ENCODE data around the gene POLR1B. TPM values are rescaled to one million over a fixed set of nuclear protein-coding genes. Genes with fewer than 3 reads are reported as not detected.

POLR1B gene
- total RNA-seq, 1 experiment from 2014 or later = 42.2 TPM

DNA sequence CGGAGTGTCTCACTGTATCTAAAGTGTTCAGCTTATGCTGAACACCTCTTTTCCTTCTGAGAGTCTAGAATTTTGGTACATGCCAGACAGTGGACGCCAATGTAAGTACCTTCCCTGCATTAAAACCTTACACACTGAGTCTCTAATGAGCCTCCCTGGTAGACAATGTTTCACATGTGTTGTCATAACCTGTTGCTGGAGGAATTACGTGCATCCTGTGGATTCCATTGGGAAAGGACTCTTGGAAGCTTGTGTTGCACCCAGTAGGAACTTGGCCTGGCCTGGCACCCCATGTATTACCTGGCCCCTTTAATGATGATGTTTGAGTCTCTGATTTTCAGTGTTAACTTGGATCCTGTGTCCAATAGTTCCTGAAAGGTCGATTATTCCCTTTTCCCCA is 62.7 kb downstream of the POLR1B start:
- no TSS peak for BruUV-seq (replicated peaks)
- no peak for DNase-seq
- Histone ChIP-seq H3K27me3 (replicated peaks; ENCODE audit: control insufficient read depth, insufficient read depth, low read length) (no peaks in the 10 kb centered on the region), H3K4me1 (peaks cover 3% of the 10 kb centered on the region; the same call in 1 of the 2 replicates), H3K9me3 (no peaks in the 10 kb centered on the region), H3K36me3 (ENCODE audit: control insufficient read depth, insufficient read depth, low read length) (no peaks in the 10 kb centered on the region; the same call in 1 of the 2 replicates), H3K4me3 (ENCODE audit: low read depth, low read length) (no peak overlapping the region)
- Mint-ChIP-seq H3K9me3 (ENCODE audit: unreplicated experiment) (no peaks in the 10 kb centered on the region), H3K36me3 (ENCODE audit: insufficient read depth, unreplicated experiment) (no peaks in the 10 kb centered on the region), H3K27me3 (ENCODE audit: insufficient read depth, unreplicated experiment) (no peaks in the 10 kb centered on the region), H3K27ac (ENCODE audit: unreplicated experiment) (no peak overlapping the region), H3K4me3 (ENCODE audit: unreplicated experiment) (no peak overlapping the region), H3K4me1 (ENCODE audit: low read depth, unreplicated experiment) (peaks cover 10% of the 10 kb centered on the region)
- POLR2A ChIA-PET = no interaction called here
- intact Hi-C loops (cut with micrococcal nuclease; ENCODE audit: unreplicated experiment) = no loop called here
- TF ChIP-seq, protein P1, sequence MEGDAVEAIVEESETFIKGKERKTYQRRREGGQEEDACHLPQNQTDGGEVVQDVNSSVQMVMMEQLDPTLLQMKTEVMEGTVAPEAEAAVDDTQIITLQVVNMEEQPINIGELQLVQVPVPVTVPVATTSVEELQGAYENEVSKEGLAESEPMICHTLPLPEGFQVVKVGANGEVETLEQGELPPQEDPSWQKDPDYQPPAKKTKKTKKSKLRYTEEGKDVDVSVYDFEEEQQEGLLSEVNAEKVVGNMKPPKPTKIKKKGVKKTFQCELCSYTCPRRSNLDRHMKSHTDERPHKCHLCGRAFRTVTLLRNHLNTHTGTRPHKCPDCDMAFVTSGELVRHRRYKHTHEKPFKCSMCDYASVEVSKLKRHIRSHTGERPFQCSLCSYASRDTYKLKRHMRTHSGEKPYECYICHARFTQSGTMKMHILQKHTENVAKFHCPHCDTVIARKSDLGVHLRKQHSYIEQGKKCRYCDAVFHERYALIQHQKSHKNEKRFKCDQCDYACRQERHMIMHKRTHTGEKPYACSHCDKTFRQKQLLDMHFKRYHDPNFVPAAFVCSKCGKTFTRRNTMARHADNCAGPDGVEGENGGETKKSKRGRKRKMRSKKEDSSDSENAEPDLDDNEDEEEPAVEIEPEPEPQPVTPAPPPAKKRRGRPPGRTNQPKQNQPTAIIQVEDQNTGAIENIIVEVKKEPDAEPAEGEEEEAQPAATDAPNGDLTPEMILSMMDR (IDR thresholded peaks at IDR 0.05; ENCODE audit: insufficient read depth in 1 of 2, low read depth in 1 of 2, low read length in 1 of 2, severe bottlenecking in 1 of 2, unreplicated experiment in 1 of 2) = no peak
- CTCF ChIA-PET = no interaction called here

DNA sequence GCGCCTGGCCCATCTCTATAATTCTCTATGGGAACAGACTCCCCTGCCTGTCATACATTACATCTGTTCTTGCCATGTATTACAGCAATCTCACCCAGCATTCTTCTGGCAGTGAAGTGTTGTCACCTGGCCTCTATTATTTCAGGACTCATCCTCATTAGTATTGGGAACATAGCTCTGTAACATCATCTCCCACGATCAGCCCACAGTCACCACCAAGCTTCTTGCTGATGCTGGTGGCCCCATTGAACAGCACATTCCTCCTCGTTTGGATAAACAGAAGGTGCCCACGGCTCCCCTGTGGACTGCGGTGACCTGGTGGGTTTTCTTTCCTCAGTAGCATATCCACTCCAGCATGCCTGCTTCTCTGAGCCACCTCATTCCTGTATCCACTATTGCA is 63.7 kb downstream of the POLR1B start:
- ChIA-PET CTCF (interaction anchor here (0.6 kb wide), 1 partner anchor 314 kb away, joined by 3 read pairs; no protein-coding TSS in a partner anchor), POLR2A (no interaction called here)
- BruUV-seq (replicated peaks) = no TSS peak
- Histone ChIP-seq H3K9me3 (no peaks in the 10 kb centered on the region), H3K36me3 (ENCODE audit: control insufficient read depth, insufficient read depth, low read length) (no peaks in the 10 kb centered on the region; the same call in 1 of the 2 replicates), H3K4me3 (ENCODE audit: low read depth, low read length) (no peak overlapping the region), H3K27me3 (replicated peaks; ENCODE audit: control insufficient read depth, insufficient read depth, low read length) (no peaks in the 10 kb centered on the region), H3K4me1 (no peaks in the 10 kb centered on the region)
- intact Hi-C loops (cut with micrococcal nuclease; ENCODE audit: unreplicated experiment) = no loop called here
- H3K4me3 Mint-ChIP-seq (ENCODE audit: unreplicated experiment) = no peak overlapping the region
- H3K27me3 Mint-ChIP-seq (ENCODE audit: insufficient read depth, unreplicated experiment) = no peaks in the 10 kb centered on the region
- no peak for DNase-seq
- no peak overlapping the region for H3K27ac Mint-ChIP-seq (ENCODE audit: unreplicated experiment)
- no peaks in the 10 kb centered on the region for H3K9me3 Mint-ChIP-seq (ENCODE audit: unreplicated experiment)
- peaks cover 5% of the 10 kb centered on the region for H3K4me1 Mint-ChIP-seq (ENCODE audit: low read depth, unreplicated experiment)
- no peaks in the 10 kb centered on the region for H3K36me3 Mint-ChIP-seq (ENCODE audit: insufficient read depth, unreplicated experiment)
- TF ChIP-seq, protein P1 (IDR thresholded peaks at IDR 0.05; ENCODE audit: insufficient read depth in 1 of 2, low read depth in 1 of 2, low read length in 1 of 2, severe bottlenecking in 1 of 2, unreplicated experiment in 1 of 2) = no peak

DNA sequence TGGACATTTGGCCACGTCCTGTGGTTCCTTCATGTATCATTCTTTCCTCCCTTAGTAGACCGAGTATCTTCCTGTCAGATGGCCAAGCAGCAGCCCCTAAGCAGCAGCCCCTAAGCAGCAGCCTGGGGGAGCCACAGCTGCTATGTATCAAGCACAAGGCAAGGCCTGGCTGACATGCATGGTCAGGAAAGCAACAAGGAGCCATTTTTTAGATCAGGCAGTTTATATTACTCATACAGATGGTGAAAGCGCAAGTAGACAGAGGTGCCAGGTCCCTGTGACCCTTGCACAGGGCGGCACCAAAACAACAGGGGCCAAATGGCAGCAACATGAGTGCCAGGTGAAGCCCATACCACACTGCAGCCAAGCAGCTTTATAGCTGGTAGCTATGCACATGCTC is 64.3 kb downstream of the POLR1B start:
- Histone ChIP-seq H3K4me1 (no peaks in the 10 kb centered on the region), H3K9me3 (no peaks in the 10 kb centered on the region), H3K36me3 (ENCODE audit: control insufficient read depth, insufficient read depth, low read length) (no peaks in the 10 kb centered on the region; the same call in 1 of the 2 replicates), H3K4me3 (ENCODE audit: low read depth, low read length) (no peak overlapping the region), H3K27me3 (replicated peaks; ENCODE audit: control insufficient read depth, insufficient read depth, low read length) (no peaks in the 10 kb centered on the region)
- H3K4me1 Mint-ChIP-seq (ENCODE audit: low read depth, unreplicated experiment) = peaks cover 1% of the 10 kb centered on the region
- intact Hi-C loops (cut with micrococcal nuclease; ENCODE audit: unreplicated experiment) = no loop called here
- H3K9me3 Mint-ChIP-seq (ENCODE audit: unreplicated experiment) = no peaks in the 10 kb centered on the region
- TF ChIP-seq, protein P1 (IDR thresholded peaks at IDR 0.05; ENCODE audit: insufficient read depth in 1 of 2, low read depth in 1 of 2, low read length in 1 of 2, severe bottlenecking in 1 of 2, unreplicated experiment in 1 of 2) = no peak
- no peaks in the 10 kb centered on the region for H3K36me3 Mint-ChIP-seq (ENCODE audit: insufficient read depth, unreplicated experiment)
- ChIA-PET POLR2A (no interaction called here), CTCF (interaction anchor here (0.6 to 1.3 kb wide), 2 partner anchors 20 to 313 kb away, joined by 3 read pairs; no protein-coding TSS in a partner anchor)
- no peak overlapping the region for H3K27ac Mint-ChIP-seq (ENCODE audit: unreplicated experiment)
- no TSS peak for BruUV-seq (replicated peaks)
- no peak overlapping the region for H3K4me3 Mint-ChIP-seq (ENCODE audit: unreplicated experiment)
- no peaks in the 10 kb centered on the region for H3K27me3 Mint-ChIP-seq (ENCODE audit: insufficient read depth, unreplicated experiment)
- DNase-seq = no peak

Data from Caco-2 (cell line).